ENCODE results near the gene PLA2G7. TPM values are rescaled to one million over a fixed set of nuclear protein-coding genes. Genes with fewer than 3 reads are reported as not detected.

PLA2G7 gene
- total and polyA plus RNA-seq, 2 of the 8 experiments (the other 6 are each of a cell fraction or from before 2014, with no cell fraction given): 1.5 to 2.2 TPM

- H4K91ac ChIP-seq (replicated peaks; ENCODE audit: insufficient read length, low read length): no peak overlapping the region
- H3K79me2 ChIP-seq (ENCODE audit: control insufficient read depth in 1 of 2, insufficient read depth in 2 of 2, low read length in 2 of 2): no peaks in the 10 kb centered on the region
- no peak overlapping the region for H2BK15ac ChIP-seq (ENCODE audit: low read length)
- H3K18ac ChIP-seq (ENCODE audit: extremely low read depth, low read length): peak overlapping the region; percentile 60; the same call in 1 of the 2 replicates
- H3K27ac ChIP-seq (ENCODE audit: low read depth, low read length): peak overlapping the region; percentile 32; the same call in 1 of the 2 replicates
- H3K4me1 ChIP-seq (replicated peaks in 1 of 4; ENCODE audit: control insufficient read depth in 3 of 4, insufficient read depth in 4 of 4, low read length in 3 of 4): peaks cover 2 to 10% (median 4%) of the 10 kb centered on the region in 4 experiments; a peak in 6 of 7 replicates
- CTCF ChIA-PET (ENCODE audit: partially characterized antibody): interaction anchor here (1.1 to 5.3 kb wide), 3 partner anchors 14 to 331 kb away, joined by 3 to 41 read pairs (median 3); partner anchors contain the start of gene PLA2G7
- WGBS, 2 experiments (ENCODE audit: extremely low coverage in 1 of 2, insufficient coverage in 1 of 2, insufficient read length in 1 of 2, insufficient replicate concordance in 2 of 2, low coverage in 1 of 2, low lambda C conversion rate in 2 of 2, missing lambda C conversion rate in 1 of 2): 29% methylated on average over 5 of the region's 5 CpGs; no CpG with 5 or more reads in 1 of the 2 experiments
- H3K4me2 ChIP-seq (ENCODE audit: insufficient read depth in 1 of 2, low read depth in 2 of 2, low read length in 2 of 2): peak overlapping the region; percentile 58 to 61; a peak in 3 of 4 replicates
- H4K5ac ChIP-seq (ENCODE audit: insufficient read length, low read depth, low read length): no peak overlapping the region
- H2BK20ac ChIP-seq (ENCODE audit: low read length): no peak overlapping the region; the same call in 1 of the 2 replicates
- H3K4me3 ChIP-seq (ENCODE audit: extremely low read depth in 1 of 4, insufficient read depth in 2 of 4, low read depth in 3 of 4, low read length in 4 of 4): 0 out of 8 replicates have a peak overlapping the region, but pooled peaks of 1 of the 4 experiments have one; percentile 22
- H2BK120ac ChIP-seq (replicated peaks; ENCODE audit: low read depth, low read length): no peak overlapping the region
- H3K27me3 ChIP-seq (replicated peaks in 1 of 4; ENCODE audit: control insufficient read depth in 3 of 4, extremely low read depth in 1 of 4, insufficient read depth in 3 of 4, low read length in 3 of 4): no peaks in the 10 kb centered on the region
- H3K4ac ChIP-seq (replicated peaks; ENCODE audit: insufficient read length, low read depth, low read length): no peak overlapping the region
- POLR2A ChIA-PET (ENCODE audit: partially characterized antibody): interaction anchor here (1.9 kb wide), 1 partner anchor 15 kb away, joined by 15 read pairs; the partner anchor contains the start of gene PLA2G7
- H3K36me3 ChIP-seq (ENCODE audit: control insufficient read depth in 2 of 4, insufficient read depth in 4 of 4, low read length in 3 of 4): no peaks in the 10 kb centered on the region
- no peak overlapping the region for H3K23ac ChIP-seq (ENCODE audit: insufficient read length)
- no peak overlapping the region; the same call in 1 of the 2 replicates for H2BK5ac ChIP-seq (ENCODE audit: low read depth, low read length)
- H3K14ac ChIP-seq (ENCODE audit: insufficient read length): no peak overlapping the region
- no peak overlapping the region for H3K9ac ChIP-seq (replicated peaks in 1 of 4; ENCODE audit: extremely low read depth in 1 of 4, low read depth in 3 of 4, low read length in 3 of 4)
- no peak overlapping the region for H2AK5ac ChIP-seq (ENCODE audit: low read depth, low read length)
- no peaks in the 10 kb centered on the region for H3K79me1 ChIP-seq (ENCODE audit: low read depth, low read length)
- H4K20me1 ChIP-seq (replicated peaks in 1 of 2; ENCODE audit: control insufficient read depth in 1 of 2, insufficient read depth in 2 of 2, low read length in 2 of 2): no peaks in the 10 kb centered on the region
- DNase-seq (ENCODE audit: low read depth in 1 of 2, low spot score in 2 of 2) (peak in 1 of 2 experiments; percentile 47), FAIRE-seq (peak; percentile 90)
- H2AFZ ChIP-seq (ENCODE audit: low read length): peak overlapping the region; percentile 6; the same call in 1 of the 2 replicates
- H2BK12ac ChIP-seq (ENCODE audit: low read depth, low read length): no peak overlapping the region
- no peaks in the 10 kb centered on the region for H3K23me2 ChIP-seq (ENCODE audit: low read depth, low read length)
- no peak overlapping the region for H4K8ac ChIP-seq (ENCODE audit: extremely low read depth, insufficient read depth, low read length)
- no peaks in the 10 kb centered on the region for H3K9me3 ChIP-seq (ENCODE audit: insufficient read depth in 2 of 2, low read depth in 1 of 2, low read length in 1 of 2)
- H3K56ac ChIP-seq (replicated peaks; ENCODE audit: insufficient read length, low read depth, low read length): no peak overlapping the region
- TF ChIP-seq YY1 (IDR thresholded peaks at IDR 0.05; ENCODE audit: low read depth, low read length) (peak; percentile 97), POLR2A (IDR thresholded peaks at IDR 0.05; ENCODE audit: control extremely low read depth in 1 of 2, low read depth in 2 of 2, low read length in 2 of 2) (no peak)
Measured at GRCh38 chr6:46749731-46750130, 14.6 kb upstream of the PLA2G7 start.

All from H1 (cell line).